Thyroid gland (tissue), 4 donors: Measurements from ENCODE around the gene SETBP1.

Experiments
- POLR2A ChIP-seq, 2 donors: fragments of 450-650 bp; IDR thresholded peaks; one replicate each; pipeline ENCODE4 v1.6.1; 2017; ENCODE audit warnings: antibody characterized with exemption in 2 of 2, mild to moderate bottlenecking in 2 of 2, moderate library complexity in 1 of 2
- TF ChIP-seq, protein P1 (sequence below), 6 experiments: fragments of 200-600 bp in 3 of 6; fragments of 450-650 bp in 3 of 6; sonication (generic) in 3 of 6; IDR thresholded peaks; one replicate each; pipeline ENCODE4 v1.5.1; 2016 to 2019; ENCODE audit warnings: antibody characterized with exemption in 6 of 6, mild to moderate bottlenecking in 2 of 6, inconsistent platforms in 1 of 6, moderate library complexity in 1 of 6

DNA sequence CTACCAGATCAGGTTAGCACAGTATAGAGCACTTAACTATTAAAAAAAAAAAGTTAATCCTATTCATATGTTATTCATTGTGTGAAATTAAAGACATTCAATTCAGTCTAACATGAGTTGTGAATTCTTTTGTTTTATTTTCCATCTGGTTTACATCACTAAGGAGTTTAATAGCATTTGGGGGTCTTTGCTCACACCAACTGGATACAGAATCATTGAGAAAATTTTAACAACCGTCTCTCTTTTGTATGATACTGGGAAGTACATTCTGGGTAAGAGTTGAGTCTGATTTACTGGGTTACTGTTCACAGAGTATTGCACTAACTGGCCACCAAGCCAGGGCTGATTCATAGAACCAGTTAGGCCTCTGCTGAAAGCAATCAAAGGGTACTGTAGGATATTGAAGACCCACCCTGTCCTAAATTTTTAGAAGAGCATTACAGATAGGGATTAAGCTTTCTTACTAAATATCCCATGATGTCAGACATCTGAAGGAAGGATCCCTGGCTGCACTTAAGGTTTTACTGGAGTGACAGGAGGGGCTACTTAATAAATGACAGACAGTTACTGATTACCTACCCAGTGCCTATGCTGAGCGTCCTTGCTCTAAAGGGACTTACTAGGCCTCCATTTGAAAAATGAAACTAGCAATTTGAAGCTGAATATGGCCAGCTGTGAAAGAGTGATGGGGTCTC, 387.9 kb downstream of the SETBP1 start:
- TF ChIP-seq POLR2A (IDR thresholded peaks at IDR 0.05), result no peak
- TF ChIP-seq, protein P1, sequence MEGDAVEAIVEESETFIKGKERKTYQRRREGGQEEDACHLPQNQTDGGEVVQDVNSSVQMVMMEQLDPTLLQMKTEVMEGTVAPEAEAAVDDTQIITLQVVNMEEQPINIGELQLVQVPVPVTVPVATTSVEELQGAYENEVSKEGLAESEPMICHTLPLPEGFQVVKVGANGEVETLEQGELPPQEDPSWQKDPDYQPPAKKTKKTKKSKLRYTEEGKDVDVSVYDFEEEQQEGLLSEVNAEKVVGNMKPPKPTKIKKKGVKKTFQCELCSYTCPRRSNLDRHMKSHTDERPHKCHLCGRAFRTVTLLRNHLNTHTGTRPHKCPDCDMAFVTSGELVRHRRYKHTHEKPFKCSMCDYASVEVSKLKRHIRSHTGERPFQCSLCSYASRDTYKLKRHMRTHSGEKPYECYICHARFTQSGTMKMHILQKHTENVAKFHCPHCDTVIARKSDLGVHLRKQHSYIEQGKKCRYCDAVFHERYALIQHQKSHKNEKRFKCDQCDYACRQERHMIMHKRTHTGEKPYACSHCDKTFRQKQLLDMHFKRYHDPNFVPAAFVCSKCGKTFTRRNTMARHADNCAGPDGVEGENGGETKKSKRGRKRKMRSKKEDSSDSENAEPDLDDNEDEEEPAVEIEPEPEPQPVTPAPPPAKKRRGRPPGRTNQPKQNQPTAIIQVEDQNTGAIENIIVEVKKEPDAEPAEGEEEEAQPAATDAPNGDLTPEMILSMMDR (IDR thresholded peaks at IDR 0.05), result no peak
